Subcutaneous abdominal adipose tissue (tissue), 5 donors: ENCODE results near the gene EPHB2.
A peak's percentile ranks its signal among the peaks of the same experiment; 100 is the strongest.

Experiments
- H3K27ac ChIP-seq: one replicate; pipeline ENCODE4 v1.7.0; 2013; ENCODE audit warnings: low read depth, mild to moderate bottlenecking, inconsistent platforms, low read length, moderate library complexity
- H3K27me3 ChIP-seq, 5 donors: one replicate each; pipeline ENCODE4 v1.7.0; 2013; ENCODE audit warnings: low read length in 5 of 5, inconsistent platforms in 1 of 5; ENCODE audit not compliant: control insufficient read depth in 5 of 5, insufficient read depth in 4 of 5
- H3K36me3 ChIP-seq, 5 donors: one replicate each; pipeline ENCODE4 v1.7.0; 2013; ENCODE audit warnings: low read length in 5 of 5; ENCODE audit not compliant: control insufficient read depth in 5 of 5, insufficient read depth in 5 of 5
- H3K4me1 ChIP-seq, 5 donors: one replicate each; pipeline ENCODE4 v1.7.0; 2013; ENCODE audit warnings: low read length in 5 of 5, mild to moderate bottlenecking in 3 of 5, moderate library complexity in 1 of 5; ENCODE audit not compliant: control insufficient read depth in 5 of 5, insufficient read depth in 5 of 5
- H3K4me3 ChIP-seq, 5 donors: one replicate each; pipeline ENCODE4 v1.7.0; 2013; ENCODE audit warnings: low read length in 5 of 5, low read depth in 1 of 5
- H3K9ac ChIP-seq, 5 donors: one replicate each; pipeline ENCODE4 v1.7.0; 2013; ENCODE audit warnings: low read length in 5 of 5, mild to moderate bottlenecking in 4 of 5, moderate library complexity in 3 of 5
- H3K9me3 ChIP-seq, 5 donors: one replicate each; pipeline ENCODE4 v1.7.0; 2013; ENCODE audit warnings: low read length in 5 of 5; ENCODE audit not compliant: control insufficient read depth in 5 of 5
- donor health status: healthy.
- donor health status: healthy.
- donor health status: healthy.
- donor health status: healthy.
- donor health status: healthy.

EPHB2 gene

GRCh38 chr1:22786719-22787489 is 76.3 kb downstream of the EPHB2 start:
- Histone ChIP-seq H3K4me3 (no peak overlapping the region), H3K9ac (no peak overlapping the region), H3K4me1 (no peaks in the 10 kb centered on the region), H3K27me3 (peaks cover 0 to 3% (median 0%) of the 10 kb centered on the region in 5 donors), H3K36me3 (peaks cover 0 to 11% (median 5%) of the 10 kb centered on the region in 5 donors), H3K27ac (no peak overlapping the region), H3K9me3 (no peaks in the 10 kb centered on the region)

GRCh38 chr1:22787636-22788035 is 77.0 kb downstream of the EPHB2 start:
- Histone ChIP-seq H3K36me3 (peaks cover 0 to 11% (median 5%) of the 10 kb centered on the region in 5 donors), H3K4me3 (no peak overlapping the region), H3K27me3 (peaks cover 0 to 3% (median 0%) of the 10 kb centered on the region in 5 donors), H3K27ac (no peak overlapping the region), H3K4me1 (no peaks in the 10 kb centered on the region), H3K9ac (no peak overlapping the region), H3K9me3 (no peaks in the 10 kb centered on the region)

- peaks cover 0 to 3% (median 0%) of the 10 kb centered on the region in 5 donors for H3K27me3 ChIP-seq
- no peaks in the 10 kb centered on the region for H3K4me1 ChIP-seq
- H3K4me3 ChIP-seq, result no peak overlapping the region
- peaks cover 0 to 11% (median 5%) of the 10 kb centered on the region in 5 donors for H3K36me3 ChIP-seq
- no peak overlapping the region for H3K9ac ChIP-seq
- H3K27ac ChIP-seq, result no peak overlapping the region
- H3K9me3 ChIP-seq, result no peaks in the 10 kb centered on the region
These were observed 77.6 kb downstream of the EPHB2 start for GRCh38 chr1:22788254-22788661.

GRCh38 chr1:22789356-22789994 is 78.8 kb downstream of the EPHB2 start:
- Histone ChIP-seq H3K4me1 (peaks cover 2 to 6% (median 4%) of the 10 kb centered on the region in 5 donors), H3K27me3 (no peaks in the 10 kb centered on the region), H3K4me3 (no peak overlapping the region), H3K36me3 (peaks cover 0 to 6% (median 3%) of the 10 kb centered on the region in 5 donors), H3K27ac (no peak overlapping the region), H3K9me3 (no peaks in the 10 kb centered on the region), H3K9ac (no peak overlapping the region)

- H3K36me3 ChIP-seq, result peaks cover 0 to 2% (median 0%) of the 10 kb centered on the region in 5 donors
- H3K27ac ChIP-seq, result no peak overlapping the region
- no peaks in the 10 kb centered on the region for H3K9me3 ChIP-seq
- no peaks in the 10 kb centered on the region for H3K27me3 ChIP-seq
- H3K4me3 ChIP-seq, result no peak overlapping the region
- peaks cover 4 to 15% (median 11%) of the 10 kb centered on the region in 5 donors for H3K4me1 ChIP-seq
- H3K9ac ChIP-seq, result no peak overlapping the region
These were observed 79.8 kb downstream of the EPHB2 start for GRCh38 chr1:22790232-22791008.

- no peak overlapping the region for H3K27ac ChIP-seq
- H3K27me3 ChIP-seq, result no peaks in the 10 kb centered on the region
- no peak overlapping the region for H3K9ac ChIP-seq
- H3K4me3 ChIP-seq, result no peak overlapping the region
- no peaks in the 10 kb centered on the region for H3K9me3 ChIP-seq
- no peaks in the 10 kb centered on the region for H3K36me3 ChIP-seq
- peaks cover 4 to 20% (median 16%) of the 10 kb centered on the region in 5 donors for H3K4me1 ChIP-seq
These were observed 81.2 kb downstream of the EPHB2 start for GRCh38 chr1:22791831-22792347.

GRCh38 chr1:22792396-22793160 is 81.9 kb downstream of the EPHB2 start:
- no peak overlapping the region for H3K4me3 ChIP-seq
- no peak overlapping the region for H3K27ac ChIP-seq
- no peaks in the 10 kb centered on the region for H3K27me3 ChIP-seq
- no peak overlapping the region for H3K9ac ChIP-seq
- peaks cover 4 to 20% (median 16%) of the 10 kb centered on the region in 5 donors for H3K4me1 ChIP-seq
- no peaks in the 10 kb centered on the region for H3K9me3 ChIP-seq
- H3K36me3 ChIP-seq, result no peaks in the 10 kb centered on the region

- Histone ChIP-seq H3K9ac (no peak overlapping the region), H3K27me3 (no peaks in the 10 kb centered on the region), H3K4me3 (no peak overlapping the region), H3K36me3 (no peaks in the 10 kb centered on the region), H3K4me1 (peaks cover 4 to 20% (median 16%) of the 10 kb centered on the region in 5 donors), H3K9me3 (no peaks in the 10 kb centered on the region), H3K27ac (no peak overlapping the region)
These were observed 83.0 kb downstream of the EPHB2 start for GRCh38 chr1:22793647-22794046.

- Histone ChIP-seq H3K9me3 (no peaks in the 10 kb centered on the region), H3K27ac (no peak overlapping the region), H3K4me1 (peaks cover 4 to 20% (median 16%) of the 10 kb centered on the region in 5 donors)
These were observed 84.2 kb downstream of the EPHB2 start for GRCh38 chr1:22794647-22795365.

More at GRCh38 chr1:22794647-22795365, 84.2 kb downstream of the EPHB2 start:
- Histone ChIP-seq H3K36me3 (no peaks in the 10 kb centered on the region), H3K27me3 (no peaks in the 10 kb centered on the region), H3K4me3 (no peak overlapping the region), H3K9ac (peak overlapping the region in 1 of 5 donors; percentile 32)
